SH-SY5Y (cell line): ENCODE data around the gene ARMCX5.

ENCODE experiments used
- GATA2 ChIP-seq: IDR thresholded peaks from 2 replicates; pipeline ENCODE4 v1.6.1; 2011; ENCODE audit warnings: mild to moderate bottlenecking, low read depth, low read length
- GATA3 ChIP-seq: IDR thresholded peaks from 2 replicates; pipeline ENCODE4 v1.6.1; 2011; ENCODE audit warnings: low read depth, mild to moderate bottlenecking, low read length, moderate library complexity

The ARMCX5 gene

GRCh38 chrX:102652031-102652688, 52.8 kb downstream of the ARMCX5 start:
- no peak for TF ChIP-seq GATA2
- TF ChIP-seq GATA3 = no peak
